GM12878 (cell line): ENCODE results near the gene YEATS2. TPM values are rescaled to one million over a fixed set of nuclear protein-coding genes. Genes with fewer than 3 reads are reported as not detected.

Experiments used
- ATAC-seq: fragments of 200-7000 bp; cut with Tn5 transposase; 3 replicates; pipeline ENCODE4 v1.9.1; 2020; ENCODE audit warnings: mild to moderate bottlenecking, moderate library complexity
- BruUV-seq: library from RNA; stranded (reverse); fragments of 400-500 nt; replicated peaks from 2 replicates; lab custom pipeline; 2021; lab: Mats Ljungman, UMichigan
- CTCF ChIA-PET: fragments of 300-600 bp; sonication (Branson Sonifier 250); formaldehyde crosslinking; extraction: SDS; loops from one replicate; lab custom pipeline; 2021; ENCODE audit warnings: inconsistent platforms; lab: Yijun Ruan, JAX
- POLR2A ChIA-PET: fragments of 350-600 bp; formaldehyde crosslinking; extraction: SDS; loops from one replicate; lab custom pipeline; 2021; ENCODE audit warnings: inconsistent platforms; lab: Charles Lee
- RAD21 ChIA-PET: fragments of 300-600 bp; sonication (Branson Sonifier 250); formaldehyde crosslinking; loops from one replicate; lab custom pipeline; 2023; ENCODE audit warnings: antibody characterized with exemption; ENCODE audit not compliant: unreplicated experiment; lab: Charles Lee
- SMC1A ChIA-PET: fragments of 300-600 bp; sonication (Branson Sonifier 250); formaldehyde crosslinking; loops from one replicate; lab custom pipeline; 2023; ENCODE audit not compliant: unreplicated experiment, uncharacterized antibody; lab: Charles Lee
- DNase-seq: peaks from one replicate; pipeline ENCODE4 v3.0.0-alpha.2; 2011; ENCODE audit warnings: low read depth, low spot score
- FAIRE-seq: peaks from 3 replicates; lab custom pipeline; 2011; peaks lifted over from hg19 to GRCh38; lab: Jason Lieb, UNC
- H2AFZ ChIP-seq: 2 replicates; pipeline ENCODE4 v1.6.0; 2011; ENCODE audit warnings: low read depth, low read length, control low read depth; ENCODE audit not compliant: control insufficient read depth
- H3K27ac ChIP-seq: 2 replicates; pipeline ENCODE4 v1.5.1; 2011; ENCODE audit warnings: control low read depth; ENCODE audit not compliant: control insufficient read depth, insufficient read depth
- H3K27me3 ChIP-seq, 2 experiments: replicated peaks in 1 of 2; 2 replicates each; pipeline versions ENCODE4 v1.6.0 to v1.6.1; 2011; ENCODE audit warnings: low read length in 1 of 2; ENCODE audit not compliant: control insufficient read depth in 2 of 2, insufficient read depth in 2 of 2
- H3K36me3 ChIP-seq, 2 experiments: 2 replicates each; pipeline ENCODE4 v1.5.1; 2011; ENCODE audit warnings: low read length in 1 of 2; ENCODE audit not compliant: control insufficient read depth in 2 of 2, insufficient read depth in 2 of 2
- H3K4me1 ChIP-seq: 2 replicates; pipeline ENCODE4 v1.6.1; 2011; ENCODE audit warnings: mild to moderate bottlenecking, low read length, moderate library complexity, mixed read lengths; ENCODE audit not compliant: control insufficient read depth, insufficient read depth
- H3K4me2 ChIP-seq: 2 replicates; pipeline ENCODE4 v1.6.0; 2011; ENCODE audit warnings: control low read depth; ENCODE audit not compliant: control insufficient read depth, insufficient read depth
- H3K4me3 ChIP-seq: fragments of 200-600 bp; sonication (generic); 2 replicates; pipeline ENCODE4 v1.5.1; 2016
- H3K79me2 ChIP-seq: 2 replicates; pipeline ENCODE4 v1.6.0; 2011; ENCODE audit warnings: low read length; ENCODE audit not compliant: control insufficient read depth, insufficient read depth
- H3K9ac ChIP-seq: 2 replicates; pipeline ENCODE4 v1.8.0; 2011; ENCODE audit warnings: low read length, control low read depth, mixed read lengths; ENCODE audit not compliant: control insufficient read depth, insufficient read depth
- H3K9me3 ChIP-seq: replicated peaks from 3 replicates; pipeline ENCODE4 v1.5.1; 2011; ENCODE audit warnings: mild to moderate bottlenecking, low read length; ENCODE audit not compliant: control insufficient read depth, insufficient read depth
- H4K20me1 ChIP-seq: 2 replicates; pipeline ENCODE4 v1.6.0; 2011; ENCODE audit not compliant: control insufficient read depth, insufficient read depth
- CREM ChIP-seq: IDR thresholded peaks from 2 replicates; pipeline ENCODE4 v1.6.1; 2014; ENCODE audit warnings: antibody characterized with exemption, low read depth
- HCFC1 ChIP-seq: fragments of 150-350 bp; IDR thresholded peaks from 2 replicates; pipeline ENCODE4 v1.6.1; 2014; ENCODE audit warnings: low read length
- IRF4 ChIP-seq: IDR thresholded peaks from 2 replicates; pipeline ENCODE4 v1.6.1; 2011; ENCODE audit warnings: low read depth, low read length
- ZNF592 ChIP-seq: fragments of 450-650 bp; IDR thresholded peaks from 2 replicates; pipeline ENCODE4 v1.6.1; 2017; ENCODE audit warnings: mild to moderate bottlenecking, moderate library complexity
- WGBS: methylation state at CpG from one replicate; pipeline ENCODE4 v1.1.6; 2016; ENCODE audit warnings: low lambda C conversion rate; ENCODE audit not compliant: insufficient replicate concordance, insufficient coverage; ENCODE audit errors: missing lambda C conversion rate; 5-methylcytosine and 5-hydroxymethylcytosine counted together
- in situ Hi-C: fragments of 300-500 bp; cut with MboI; formaldehyde crosslinking; loops from 9 replicates; pipeline ENCODE4 v1.14.3; 2018; ENCODE audit warnings: mixed read lengths
- intact Hi-C: fragments of 100-400 bp; cut with micrococcal nuclease; formaldehyde crosslinking; loops from one replicate; pipeline ENCODE4 v1.14.2; 2022; ENCODE audit not compliant: unreplicated experiment
- polyA plus RNA-seq, 11 experiments: library from polyadenylated mRNA; depleted of rRNA in 4 of 11; unstranded in 6 of 11; stranded (reverse) in 5 of 11; fragments of >200 nt; fragmentation: Nextera tagmentation in 4 of 11; fragmentation: Illumina TruSeq in 1 of 11; extraction: Ambion mirVana in 4 of 11; extraction: Trizol in 1 of 11; gene quantifications; 1 replicate in 1 of 11; 2 replicates in 10 of 11; pipeline versions ENCODE4 v1.2.1 to v1.2.3, GENCODE V29; 2011 to 2016; ENCODE audit warnings: inconsistent platforms in 2 of 11, missing spikeins in 2 of 11, low read depth in 1 of 11
- total RNA-seq, 4 experiments: library from RNA; depleted of rRNA in 3 of 4; stranded (reverse); fragments of >200 nt in 3 of 4; fragmentation: Illumina TruSeq in 1 of 4; extraction: Trizol in 1 of 4; gene quantifications; 2 replicates each; pipeline versions ENCODE4 v1.2.1 to v1.2.3, GENCODE V29; 2013 to 2021
- TF ChIP-seq, protein P1 (sequence below): fragments of 450-650 bp; formaldehyde crosslinking; IDR thresholded peaks from 2 replicates; pipeline ENCODE4 v1.4.0; 2022; ENCODE audit warnings: mild to moderate bottlenecking, moderate library complexity

The YEATS2 gene
- total and polyA plus RNA-seq, 10 of the 15 experiments (the other 5 are each of a cell fraction or from before 2014, with no cell fraction given) = 1.9 to 65.3 (median 25.8) TPM

DNA sequence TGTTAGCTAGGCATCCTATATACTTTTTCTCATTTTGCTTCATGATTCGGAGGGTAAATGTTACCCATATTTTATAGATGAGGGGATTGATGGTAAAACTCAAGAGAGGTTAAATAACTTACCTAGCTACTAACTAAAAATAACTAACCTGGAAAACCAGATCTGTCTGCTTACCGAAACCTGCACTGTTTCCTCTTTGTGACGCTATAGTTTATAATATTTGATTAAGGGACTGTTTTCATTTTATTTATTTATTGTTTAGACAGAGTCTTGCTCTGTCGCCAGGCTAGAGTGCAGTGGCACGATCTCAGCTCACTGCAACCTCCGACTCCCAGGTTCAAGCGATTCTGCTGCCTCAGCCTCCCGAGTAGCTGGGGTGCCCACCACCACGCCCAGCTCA is 71.9 kb downstream of the YEATS2 start:
- Histone ChIP-seq H3K27ac (no peak overlapping the region), H3K4me3 (no peak overlapping the region), H2AFZ (no peak overlapping the region), H3K79me2 (no peaks in the 10 kb centered on the region), H3K9me3 (no peaks in the 10 kb centered on the region), H3K4me2 (no peak overlapping the region), H3K4me1 (no peaks in the 10 kb centered on the region), H3K9ac (no peak overlapping the region), H3K27me3 (no peaks in the 10 kb centered on the region), H4K20me1 (no peaks in the 10 kb centered on the region), H3K36me3 (peaks cover 6 to 20% of the 10 kb centered on the region in 2 experiments)
- DNase-seq (no peak), FAIRE-seq (no peak), ATAC-seq (no peak)
- TF ChIP-seq, protein P1, sequence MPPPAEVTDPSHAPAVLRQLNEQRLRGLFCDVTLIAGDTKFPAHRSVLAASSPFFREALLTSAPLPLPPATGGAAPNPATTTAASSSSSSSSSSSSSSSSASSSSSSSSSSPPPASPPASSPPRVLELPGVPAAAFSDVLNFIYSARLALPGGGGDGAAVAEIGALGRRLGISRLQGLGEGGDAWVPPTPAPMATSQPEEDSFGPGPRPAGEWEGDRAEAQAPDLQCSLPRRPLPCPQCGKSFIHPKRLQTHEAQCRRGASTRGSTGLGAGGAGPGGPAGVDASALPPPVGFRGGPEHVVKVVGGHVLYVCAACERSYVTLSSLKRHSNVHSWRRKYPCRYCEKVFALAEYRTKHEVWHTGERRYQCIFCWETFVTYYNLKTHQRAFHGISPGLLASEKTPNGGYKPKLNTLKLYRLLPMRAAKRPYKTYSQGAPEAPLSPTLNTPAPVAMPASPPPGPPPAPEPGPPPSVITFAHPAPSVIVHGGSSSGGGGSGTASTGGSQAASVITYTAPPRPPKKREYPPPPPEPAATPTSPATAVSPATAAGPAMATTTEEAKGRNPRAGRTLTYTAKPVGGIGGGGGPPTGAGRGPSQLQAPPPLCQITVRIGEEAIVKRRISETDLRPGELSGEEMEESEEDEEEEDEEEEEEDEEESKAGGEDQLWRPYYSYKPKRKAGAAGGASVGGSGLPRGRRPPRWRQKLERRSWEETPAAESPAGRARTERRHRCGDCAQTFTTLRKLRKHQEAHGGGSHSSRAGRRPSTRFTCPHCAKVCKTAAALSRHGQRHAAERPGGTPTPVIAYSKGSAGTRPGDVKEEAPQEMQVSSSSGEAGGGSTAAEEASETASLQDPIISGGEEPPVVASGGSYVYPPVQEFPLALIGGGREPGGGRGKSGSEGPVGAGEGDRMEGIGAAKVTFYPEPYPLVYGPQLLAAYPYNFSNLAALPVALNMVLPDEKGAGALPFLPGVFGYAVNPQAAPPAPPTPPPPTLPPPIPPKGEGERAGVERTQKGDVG (CRISPR knock-in tag) = no peak
- WGBS = 95% methylated on average over 9 of the region's 9 CpGs
- no TSS peak for BruUV-seq
- SMC1A ChIA-PET = interaction anchor here (0.8 to 1.1 kb wide), 2 partner anchors 115 to 303 kb away, joined by 3 read pairs; partner anchors contain the start of gene PARL
- in situ Hi-C loops (loop anchor here (5.0 kb wide), 1 partner anchor 302 kb away; no protein-coding TSS in a partner anchor), intact Hi-C loops (loop anchor here (5.0 to 10.0 kb wide), 2 partner anchors 587 to 645 kb away; no protein-coding TSS in a partner anchor)
- RAD21 ChIA-PET = no interaction called here
- POLR2A ChIA-PET = no interaction called here
- CTCF ChIA-PET = interaction anchor here (0.7 to 1.1 kb wide), 3 partner anchors 9 to 302 kb away, joined by 3 to 4 read pairs (median 3); no protein-coding TSS in a partner anchor

GRCh38 chr3:183774631-183775030 is 77.0 kb downstream of the YEATS2 start:
- BruUV-seq = TSS peak; percentile 27
- 87% methylated on average over 3 of the region's 3 CpGs for WGBS
- H3K27me3 ChIP-seq = no peaks in the 10 kb centered on the region
- H3K27ac ChIP-seq = no peak overlapping the region
- peaks cover 10 to 28% of the 10 kb centered on the region in 2 experiments for H3K36me3 ChIP-seq
- POLR2A ChIA-PET = no interaction called here
- H3K4me1 ChIP-seq = no peaks in the 10 kb centered on the region
- intact Hi-C loops (no loop called here), in situ Hi-C loops (no loop called here)
- no peak for DNase-seq
- RAD21 ChIA-PET = no interaction called here
- H3K4me3 ChIP-seq = no peak overlapping the region
- H2AFZ ChIP-seq = no peak overlapping the region
- SMC1A ChIA-PET = interaction anchor here (1.4 kb wide), 1 partner anchor 59 kb away, joined by 3 read pairs; no protein-coding TSS in a partner anchor
- no peak overlapping the region for H3K4me2 ChIP-seq
- H3K9me3 ChIP-seq = no peaks in the 10 kb centered on the region
- H3K9ac ChIP-seq = no peak overlapping the region
- CTCF ChIA-PET = interaction anchor here (1.2 kb wide), 1 partner anchor 58 kb away, joined by 3 read pairs; no protein-coding TSS in a partner anchor
- ATAC-seq = no peak
- no peak for FAIRE-seq
- no peaks in the 10 kb centered on the region for H4K20me1 ChIP-seq
- H3K79me2 ChIP-seq = no peaks in the 10 kb centered on the region
- TF ChIP-seq, protein P1 (CRISPR knock-in tag) = no peak
- TF ChIP-seq IRF4 (no peak), CREM (no peak), ZNF592 (no peak), HCFC1 (no peak)
